Hepatic stellate cell (primary cell): ENCODE data around the gene PHC3.
"Not testable (repeated sequence)": the region's sequence is repeated elsewhere in the genome, so short reads cannot be mapped to it uniquely, and the experiment has no call there.

Experiments used
- DNase-seq: peaks from one replicate; pipeline ENCODE4 v3.0.0; 2011; ENCODE audit warnings: low spot score

PHC3 gene

DNA sequence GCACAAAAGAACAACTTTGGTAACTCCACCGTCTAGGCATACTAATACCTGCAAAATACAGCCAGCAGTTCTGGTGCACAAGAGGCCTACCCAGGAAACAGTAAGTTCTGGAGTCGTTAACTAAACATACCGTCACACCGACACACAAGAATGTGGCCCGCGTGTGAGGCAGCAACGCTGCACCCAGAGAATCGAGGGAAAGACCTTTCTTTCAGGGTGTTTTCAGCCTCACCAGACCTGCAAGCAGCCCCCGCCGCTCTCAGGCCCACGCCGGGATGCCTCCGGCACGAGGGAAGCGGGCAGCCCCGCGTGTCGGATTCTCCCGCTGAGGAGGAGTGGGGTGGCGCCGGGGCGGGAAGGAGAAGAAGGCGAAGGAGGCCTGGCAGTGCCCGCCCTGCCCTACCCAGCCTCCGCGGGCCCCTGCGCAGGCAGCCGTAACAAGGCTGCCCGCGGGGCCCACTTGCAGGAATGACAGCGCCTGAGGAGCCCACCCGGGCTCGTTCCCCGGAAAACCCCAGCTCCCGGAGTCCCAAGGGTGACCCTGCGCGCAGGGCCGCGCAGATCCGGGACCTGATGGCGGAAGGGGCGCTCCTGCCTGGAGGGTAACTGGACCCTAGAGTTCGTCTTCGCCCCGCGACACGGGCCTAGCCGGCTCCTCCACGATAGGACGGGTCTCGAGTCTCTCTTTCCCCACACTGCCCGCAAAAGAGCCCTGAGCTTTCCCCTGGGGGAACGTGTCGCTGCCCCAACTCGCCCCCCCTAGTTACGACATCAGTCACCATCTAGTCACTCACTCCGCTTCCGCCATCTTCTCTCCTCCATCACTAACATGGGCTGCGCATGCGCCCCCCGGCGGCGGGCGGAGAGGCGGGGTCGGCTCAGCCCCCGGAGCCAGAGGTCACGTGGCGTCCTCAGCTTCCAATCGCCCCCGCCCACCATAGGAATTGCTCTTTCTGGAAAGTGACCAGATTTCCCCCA, at the start of gene PHC3:
PHC3 (minus strand) TSS at position 826 of the 978 bp plus-strand sequence; CDS start at position 808, 18 bp downstream.
- DNase-seq = peak; percentile 98

DNA sequence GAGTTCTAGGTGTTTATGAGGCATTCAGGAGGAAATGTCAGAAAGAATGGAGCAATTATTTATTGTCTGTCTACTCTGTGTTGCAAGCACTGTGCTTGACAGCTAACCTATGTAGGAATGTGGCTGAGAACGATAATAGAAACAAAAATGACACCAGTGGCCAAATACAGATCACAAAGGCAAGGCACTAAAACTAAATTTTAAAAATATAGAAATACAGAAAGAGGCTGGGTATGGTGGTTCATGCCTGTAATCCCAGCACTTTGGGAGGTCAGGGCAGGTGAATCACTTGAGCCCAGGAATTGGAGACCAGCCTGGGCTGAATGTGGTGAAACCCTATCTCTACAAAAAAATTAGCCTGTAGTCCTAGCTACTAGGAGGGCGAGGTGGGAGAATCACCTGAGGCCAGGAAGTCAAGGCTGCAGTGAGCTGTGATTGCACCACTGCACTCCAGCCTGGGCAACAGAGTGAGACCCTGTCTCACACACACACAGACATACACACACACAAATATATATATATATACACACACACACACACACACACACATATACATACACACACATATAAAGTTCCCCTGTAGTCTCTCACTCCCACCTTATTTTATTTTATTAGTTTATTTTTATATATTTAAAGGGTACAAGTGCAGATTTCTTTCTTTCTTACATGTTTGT, 46.7 kb upstream of the PHC3 start:
- no peak for DNase-seq

DNA sequence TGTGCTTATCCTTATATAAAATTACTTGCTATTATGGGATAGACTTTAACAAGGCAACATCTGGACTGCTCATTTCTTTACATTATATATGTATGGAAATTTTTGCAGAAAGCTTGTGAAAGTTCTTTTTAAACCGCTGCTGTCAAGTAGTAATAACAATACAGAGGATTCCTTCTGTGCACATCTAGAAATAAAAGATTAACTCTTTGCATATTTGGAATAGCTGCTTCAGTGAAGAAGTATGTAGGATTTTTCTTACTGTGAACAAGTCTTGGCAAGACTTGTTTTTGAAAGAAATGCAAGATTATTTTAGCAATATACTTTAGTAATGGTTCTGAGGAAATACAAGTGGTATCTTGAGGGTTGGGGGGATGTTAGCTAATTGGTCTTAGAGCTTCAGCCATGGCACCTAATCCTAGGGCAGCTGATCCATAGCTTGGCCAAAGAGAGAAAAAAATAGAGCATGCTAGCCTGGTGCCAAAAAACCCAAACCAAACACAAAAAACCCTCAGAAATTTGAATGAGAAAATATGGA, 45.0 kb upstream of the PHC3 start:
- DNase-seq = no peak

DNA sequence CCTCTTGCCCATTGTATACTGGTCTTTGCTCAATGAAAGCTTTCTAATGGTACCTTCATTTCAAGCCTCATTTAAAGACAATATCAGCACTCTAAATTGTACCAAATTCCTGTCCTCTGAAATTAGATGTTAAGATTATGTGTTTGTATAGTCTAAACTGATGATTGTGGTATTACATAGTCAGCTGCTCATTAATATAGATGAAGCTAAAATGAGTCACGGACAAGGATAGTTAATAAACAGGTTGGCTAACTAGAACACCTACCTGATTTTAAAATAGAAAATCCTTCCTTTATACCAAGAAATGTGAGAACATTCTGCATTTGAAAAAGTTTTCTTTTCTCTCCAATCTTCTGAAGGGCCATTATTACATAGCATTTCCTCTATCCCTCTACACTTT, 43.6 kb upstream of the PHC3 start:
- DNase-seq = no peak

GRCh38 chr3:170222647-170223541, 41.4 kb upstream of the PHC3 start:
- DNase-seq = peak; percentile 47

DNA sequence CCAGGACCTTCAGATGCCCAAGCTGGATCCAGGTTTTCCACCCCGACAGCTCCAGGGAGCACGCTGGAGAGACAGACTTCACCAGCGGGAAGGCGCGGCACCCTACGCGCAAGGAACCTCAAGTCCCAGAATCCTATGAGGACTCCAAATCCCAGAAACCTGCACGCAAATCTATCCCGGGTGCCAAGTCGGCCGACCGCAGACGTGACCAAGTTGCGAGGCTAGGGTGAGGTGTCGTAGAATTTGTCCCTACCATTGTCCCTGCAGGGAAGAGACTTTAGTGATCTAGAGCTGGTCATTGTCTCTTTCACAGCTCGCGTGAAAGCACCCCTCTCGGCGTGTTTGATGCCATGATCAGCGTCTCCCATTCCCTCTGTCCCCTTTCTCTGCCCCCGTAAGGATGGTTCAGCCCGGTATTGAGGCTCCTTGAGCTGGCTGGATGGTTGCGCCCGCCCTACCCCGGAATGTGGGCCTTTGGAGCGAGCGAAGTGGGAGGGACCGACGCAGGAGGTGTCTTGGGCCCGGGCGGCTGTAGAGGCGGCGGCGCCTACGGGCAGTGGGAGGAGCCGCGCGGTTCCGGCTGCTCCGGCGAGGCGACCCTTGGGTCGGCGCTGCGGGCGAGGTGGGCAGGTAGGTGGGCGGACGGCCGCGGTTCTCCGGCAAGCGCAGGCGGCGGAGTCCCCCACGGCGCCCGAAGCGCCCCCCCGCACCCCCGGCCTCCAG, 40.6 kb upstream of the PHC3 start, which contains the start of gene PRKCI:
PRKCI (plus strand) TSS at position 501 of the 723 bp plus-strand sequence. CDS start 246 bp downstream, outside the sequence.
- peak; percentile 97 for DNase-seq

DNA sequence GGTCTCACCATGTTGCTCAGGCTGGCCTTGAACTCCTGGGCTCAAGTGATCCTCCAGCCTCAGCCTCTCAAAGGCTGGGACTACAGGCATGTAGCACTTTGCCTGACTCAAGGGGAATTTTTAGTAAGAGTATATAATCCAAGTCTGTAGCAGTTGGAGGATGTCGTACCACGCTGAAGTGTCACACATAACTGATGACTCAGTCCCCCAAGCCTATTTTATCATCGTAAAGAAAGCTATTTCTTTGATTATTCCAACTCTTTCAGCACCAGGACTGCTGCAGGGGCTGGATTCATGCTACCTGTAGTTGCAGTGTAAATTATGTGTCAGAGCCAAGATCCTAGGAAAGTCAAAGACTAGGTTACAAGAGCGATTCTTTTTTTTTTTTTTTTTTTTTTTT, 39.3 kb upstream of the PHC3 start:
- no peak for DNase-seq

- no peak for DNase-seq
These were observed 38.3 kb upstream of the PHC3 start for GRCh38 chr3:170219850-170220249.

DNA sequence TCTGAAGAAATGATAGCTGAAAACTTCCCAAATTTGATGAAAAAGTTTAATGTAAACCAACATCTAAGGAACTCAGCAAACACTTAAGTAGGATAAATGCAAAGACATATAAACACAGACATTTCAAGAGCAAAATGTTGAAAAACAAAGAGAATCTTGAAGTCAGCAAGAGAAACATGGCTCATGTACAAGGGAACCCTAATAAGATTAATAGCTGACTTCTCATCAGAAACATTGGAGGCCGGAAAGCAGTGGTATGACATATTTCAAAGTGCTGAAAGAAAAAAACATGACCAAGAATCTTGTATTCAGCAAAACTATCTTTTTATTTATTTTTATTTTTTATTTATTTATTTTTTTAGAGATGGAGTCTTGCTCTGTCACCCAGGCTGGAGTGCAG, 30.1 kb upstream of the PHC3 start:
- DNase-seq = no peak

DNA sequence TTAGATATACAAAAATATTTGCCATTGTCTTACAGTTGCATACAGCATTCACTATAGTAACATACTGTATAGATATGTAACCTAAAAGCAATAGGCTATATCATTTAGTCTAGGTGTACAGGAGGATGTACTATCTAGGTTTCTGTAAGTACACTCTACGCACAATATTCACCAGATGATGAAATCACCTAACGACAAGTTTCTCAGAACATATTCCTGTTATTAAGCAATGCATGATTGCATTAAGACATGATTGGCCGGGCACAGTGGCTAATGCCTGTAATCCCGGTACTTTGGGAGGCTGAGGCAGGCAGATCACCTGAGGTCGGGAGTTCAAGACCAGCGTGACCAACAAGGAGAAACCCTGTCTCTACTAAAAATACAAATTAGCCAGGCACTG, 26.2 kb upstream of the PHC3 start:
- no peak for DNase-seq

DNA sequence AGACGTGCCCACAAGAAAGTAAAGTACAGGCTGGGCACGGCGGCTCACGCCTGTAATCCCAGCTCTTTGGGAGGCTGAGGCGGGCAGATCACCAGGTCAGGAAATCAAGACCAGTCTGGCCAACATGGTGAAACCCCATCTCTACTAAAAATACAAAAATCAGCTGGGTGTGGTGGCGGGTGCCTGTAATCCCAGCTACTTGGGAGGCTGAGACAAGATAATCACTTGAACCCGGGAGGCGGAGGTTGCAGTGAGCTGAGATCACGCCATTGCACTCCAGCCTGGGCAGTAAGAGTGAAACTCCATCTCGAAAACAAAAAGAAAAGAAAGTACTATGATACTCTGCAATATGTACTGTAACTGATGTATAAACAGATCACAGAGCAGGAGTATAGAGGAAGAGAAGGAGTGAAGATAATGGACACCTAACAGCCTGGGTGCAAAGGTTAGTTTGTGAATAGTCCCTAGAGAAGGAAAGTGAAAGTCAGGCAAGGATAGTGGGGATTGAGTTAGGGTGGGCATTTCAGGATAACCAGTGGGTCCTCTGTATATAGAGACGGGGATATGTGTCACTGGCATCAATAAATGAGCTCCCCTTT, 24.7 kb upstream of the PHC3 start:
- not testable (repeated sequence) for DNase-seq

GRCh38 chr3:170205302-170205701, 23.8 kb upstream of the PHC3 start:
- DNase-seq = no peak

DNA sequence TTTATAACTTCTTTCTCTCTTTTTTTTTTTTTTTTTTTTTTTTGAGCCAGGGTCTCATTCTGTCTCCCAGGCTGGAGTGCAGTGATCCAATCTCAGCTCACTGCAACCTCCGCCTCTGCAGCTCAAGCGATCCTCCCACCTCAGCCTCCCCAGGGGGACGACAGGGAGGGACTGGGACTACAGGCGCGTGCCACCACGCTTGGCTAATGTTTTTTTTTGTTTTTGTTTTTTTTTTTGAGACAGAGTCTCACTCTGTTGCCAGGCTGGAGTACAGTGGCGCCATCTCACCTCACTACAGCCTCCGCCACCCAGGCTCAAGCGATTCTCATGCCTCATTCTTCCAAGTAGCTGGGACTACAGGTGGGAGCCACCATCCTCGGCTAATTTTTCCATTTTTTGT, 23.0 kb upstream of the PHC3 start:
- DNase-seq = no peak

- no peak for DNase-seq
These were observed 22.5 kb upstream of the PHC3 start for GRCh38 chr3:170204023-170204472.

DNA sequence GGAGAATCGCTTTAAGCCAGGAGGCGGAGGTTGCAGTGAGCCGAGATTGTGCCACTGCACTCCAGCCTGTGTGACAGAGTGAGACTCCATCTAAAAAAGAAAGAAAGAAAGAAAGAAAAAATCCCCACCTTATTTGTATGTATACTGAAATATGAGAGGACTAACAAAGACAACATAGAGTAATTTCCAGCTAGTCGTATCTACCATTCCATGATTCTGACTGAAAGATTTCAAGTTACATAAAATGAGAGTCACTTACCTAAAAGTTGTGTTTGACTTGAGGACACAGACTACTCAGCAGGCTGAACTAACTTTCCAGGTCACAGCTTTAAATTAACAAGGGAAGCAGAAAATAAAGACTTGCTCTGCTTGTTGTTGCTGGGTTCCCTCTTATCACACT, 21.9 kb upstream of the PHC3 start:
- DNase-seq = no peak

DNA sequence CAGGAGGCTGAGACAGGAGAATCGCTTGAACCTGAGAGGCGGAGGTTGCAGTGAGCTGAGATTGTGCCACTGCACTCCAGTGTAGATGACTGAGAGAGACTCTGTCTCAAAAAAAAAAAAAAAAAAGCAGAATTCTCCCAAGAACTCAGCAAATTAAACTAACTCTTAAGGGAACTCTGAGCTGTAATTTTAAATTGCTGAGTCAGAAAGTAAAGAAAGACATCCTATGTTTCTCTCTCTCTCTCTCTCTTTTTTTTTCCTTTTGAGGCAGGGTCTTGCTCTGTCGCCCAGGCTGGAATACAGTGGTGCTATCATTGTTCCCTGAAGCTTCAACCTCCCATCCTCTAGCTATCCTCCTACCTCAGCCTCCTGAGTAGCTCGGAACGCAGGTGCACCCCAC, 20.0 kb upstream of the PHC3 start:
- DNase-seq = no peak

- DNase-seq = no peak
These were observed 19.5 kb upstream of the PHC3 start for GRCh38 chr3:170200987-170201386.

DNA sequence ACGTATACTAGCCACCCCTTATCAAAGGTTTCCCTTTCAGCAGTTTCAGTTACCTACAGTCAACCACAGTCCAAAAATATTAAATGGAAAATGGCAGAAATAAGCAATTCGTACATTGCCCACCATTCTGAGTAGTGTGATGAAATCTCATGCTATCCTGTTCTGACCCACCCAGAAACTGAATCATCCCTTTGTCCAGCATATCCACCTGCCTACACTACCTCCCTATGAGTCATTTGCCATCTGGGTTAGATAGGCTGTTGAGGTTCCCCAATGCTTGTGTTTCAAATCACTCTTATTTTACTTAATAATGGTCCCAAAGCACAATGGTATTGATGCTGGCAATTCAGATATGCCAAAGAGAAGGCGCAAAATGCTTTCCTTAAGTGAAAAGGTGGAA, 15.3 kb upstream of the PHC3 start:
- no peak for DNase-seq

DNA sequence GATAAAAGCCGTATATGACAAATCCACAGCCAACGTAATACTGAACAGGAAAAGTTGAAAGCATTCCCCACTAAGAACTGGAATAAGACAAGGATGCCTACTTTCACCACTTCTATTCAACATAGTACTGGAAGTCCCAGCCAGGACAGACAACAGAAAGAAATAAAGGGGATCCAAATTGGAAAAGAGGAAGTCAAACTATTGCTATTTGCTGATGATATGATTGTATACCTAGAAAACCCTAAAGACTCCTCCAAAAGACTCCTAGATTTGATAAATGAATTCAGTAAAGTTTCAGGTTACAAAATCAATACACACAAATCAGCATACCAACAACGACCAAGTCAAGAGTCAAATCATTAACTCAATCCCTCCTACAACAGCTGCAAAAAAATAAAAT, 14.2 kb upstream of the PHC3 start:
- not testable (repeated sequence) for DNase-seq

DNA sequence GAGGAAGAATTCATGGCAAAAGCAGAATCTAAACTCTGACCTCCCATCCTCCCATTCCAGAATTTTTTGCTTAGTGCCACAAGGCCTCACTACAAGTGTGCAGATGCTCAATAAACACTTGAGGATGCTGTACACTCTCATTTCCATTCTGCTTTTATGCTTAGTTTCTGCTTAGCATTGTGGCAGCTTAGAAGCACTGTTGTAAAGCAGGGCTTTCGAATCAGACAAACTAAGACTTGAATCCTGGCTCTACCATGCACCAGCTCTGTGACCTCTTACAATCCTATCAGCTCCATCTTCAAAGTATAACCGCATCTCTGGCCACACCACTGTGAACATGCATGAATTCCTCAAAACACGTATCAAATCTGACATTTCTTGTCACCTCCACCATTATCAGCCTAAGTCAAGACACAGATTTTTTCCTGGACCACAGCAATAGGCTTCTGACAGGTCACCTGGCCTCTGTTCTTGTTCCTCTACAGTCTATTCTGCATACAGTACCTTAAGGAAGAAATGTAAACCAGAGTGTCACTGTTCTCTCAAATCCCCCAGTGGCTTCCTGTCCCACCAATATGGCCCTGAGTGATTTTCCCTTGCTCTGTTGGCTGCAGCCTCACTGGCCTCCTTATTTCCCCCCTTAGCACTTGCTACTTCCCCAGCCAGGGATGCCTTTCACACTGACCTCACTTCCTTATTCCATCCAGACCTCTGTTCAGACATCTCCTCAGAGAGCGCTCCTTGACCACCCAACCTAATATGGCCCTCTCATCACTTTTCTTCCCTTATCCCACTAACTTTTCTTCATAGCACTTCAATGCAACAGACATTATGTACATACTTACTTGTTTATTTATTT, 8.1 kb upstream of the PHC3 start:
- DNase-seq = no peak
